Skeletal muscle tissue (tissue), 4 donors: ENCODE data around the gene ZIM2. TPM values are rescaled to one million over a fixed set of nuclear protein-coding genes. Genes with fewer than 3 reads are reported as not detected.

Source experiments
- H3K27ac ChIP-seq: one replicate; pipeline ENCODE4 v1.7.0; 2013; ENCODE audit warnings: mild to moderate bottlenecking, low read depth, low read length, inconsistent platforms
- H3K27me3 ChIP-seq, 3 donors: one replicate each; pipeline ENCODE4 v1.7.0; 2013; ENCODE audit warnings: low read length in 3 of 3; ENCODE audit not compliant: control insufficient read depth in 3 of 3, insufficient read depth in 3 of 3
- H3K36me3 ChIP-seq, 3 donors: one replicate each; pipeline ENCODE4 v1.7.0; 2013; ENCODE audit warnings: low read length in 3 of 3; ENCODE audit not compliant: control insufficient read depth in 3 of 3, insufficient read depth in 3 of 3
- H3K4me1 ChIP-seq, 3 donors: one replicate each; pipeline ENCODE4 v1.7.0; 2013; ENCODE audit warnings: low read length in 3 of 3, mild to moderate bottlenecking in 3 of 3; ENCODE audit not compliant: control insufficient read depth in 3 of 3, insufficient read depth in 3 of 3
- H3K4me3 ChIP-seq, 3 donors: one replicate each; pipeline ENCODE4 v1.7.0; 2013; ENCODE audit warnings: low read length in 3 of 3
- H3K9ac ChIP-seq, 3 donors: one replicate each; pipeline ENCODE4 v1.7.0; 2013; ENCODE audit warnings: low read length in 3 of 3, mild to moderate bottlenecking in 3 of 3, moderate library complexity in 2 of 3, low read depth in 1 of 3
- H3K9me3 ChIP-seq, 3 donors: one replicate each; pipeline ENCODE4 v1.7.0; 2013; ENCODE audit warnings: low read length in 3 of 3; ENCODE audit not compliant: control insufficient read depth in 3 of 3
- total RNA-seq: library from RNA; depleted of rRNA; stranded (reverse); fragments of >200 nt; gene quantifications from one replicate; pipeline ENCODE4 v1.2.3, GENCODE V29; 2014
- donor health status: Osteomylitis.

ZIM2 gene
- total RNA-seq, 1 donor from 2014 or later: 12.0 TPM

GRCh38 chr19:56841193-56841543 lies 642 bp upstream of the ZIM2 start:
- Histone ChIP-seq H3K27me3 (no peaks in the 10 kb centered on the region), H3K9me3 (peaks cover 0 to 15% (median 5%) of the 10 kb centered on the region in 3 donors), H3K4me1 (peaks cover 0 to 7% (median 4%) of the 10 kb centered on the region in 3 donors), H3K9ac (no peak overlapping the region), H3K4me3 (no peak overlapping the region), H3K36me3 (no peaks in the 10 kb centered on the region), H3K27ac (no peak overlapping the region)

GRCh38 chr19:56839652-56840450 lies 675 bp downstream of the ZIM2 start:
- H3K4me1 ChIP-seq: peaks cover 0 to 7% (median 4%) of the 10 kb centered on the region in 3 donors
- peak overlapping the region; percentile 47 for H3K27ac ChIP-seq

GRCh38 chr19:56838909-56839651 lies 1.4 kb downstream of the ZIM2 start:
- Histone ChIP-seq H3K36me3 (no peaks in the 10 kb centered on the region), H3K9ac (no peak overlapping the region), H3K9me3 (peaks cover 0 to 15% (median 5%) of the 10 kb centered on the region in 3 donors), H3K4me3 (peak overlapping the region; percentile 45 to 66 (median 54)), H3K27me3 (no peaks in the 10 kb centered on the region), H3K27ac (peak overlapping the region; percentile 47), H3K4me1 (peaks cover 0 to 7% (median 4%) of the 10 kb centered on the region in 3 donors)

More at GRCh38 chr19:56839652-56840450, 675 bp downstream of the ZIM2 start:
- Histone ChIP-seq H3K9me3 (peaks cover 0 to 15% (median 5%) of the 10 kb centered on the region in 3 donors), H3K4me3 (peak overlapping the region; percentile 52 to 66 (median 54)), H3K36me3 (no peaks in the 10 kb centered on the region), H3K27me3 (no peaks in the 10 kb centered on the region), H3K9ac (peak overlapping the region in 1 of 3 donors; percentile 33)

GRCh38 chr19:56838024-56838908 lies 2.3 kb downstream of the ZIM2 start:
- Histone ChIP-seq H3K9ac (peak overlapping the region in 2 of 3 donors; percentile 33 to 38), H3K27me3 (no peaks in the 10 kb centered on the region), H3K4me1 (peaks cover 0 to 7% (median 4%) of the 10 kb centered on the region in 3 donors)

GRCh38 chr19:56837492-56838023 lies 3.0 kb downstream of the ZIM2 start:
- H3K27me3 ChIP-seq: no peaks in the 10 kb centered on the region
- no peak overlapping the region for H3K9ac ChIP-seq

More at GRCh38 chr19:56838024-56838908, 2.3 kb downstream of the ZIM2 start:
- peak overlapping the region; percentile 51 for H3K27ac ChIP-seq
- H3K9me3 ChIP-seq: peaks cover 0 to 15% (median 5%) of the 10 kb centered on the region in 3 donors
- H3K36me3 ChIP-seq: no peaks in the 10 kb centered on the region
- peak overlapping the region; percentile 66 to 69 (median 67) for H3K4me3 ChIP-seq

GRCh38 chr19:56837004-56837403 lies 3.5 kb downstream of the ZIM2 start:
- Histone ChIP-seq H3K27ac (no peak overlapping the region), H3K9me3 (peaks cover 0 to 15% (median 2%) of the 10 kb centered on the region in 3 donors), H3K27me3 (no peaks in the 10 kb centered on the region), H3K4me1 (peaks cover 0 to 7% (median 4%) of the 10 kb centered on the region in 3 donors), H3K4me3 (no peak overlapping the region), H3K36me3 (peaks cover 0 to 2% (median 0%) of the 10 kb centered on the region in 3 donors), H3K9ac (no peak overlapping the region)

More at GRCh38 chr19:56837492-56838023, 3.0 kb downstream of the ZIM2 start:
- Histone ChIP-seq H3K36me3 (no peaks in the 10 kb centered on the region), H3K27ac (peak overlapping the region; percentile 51), H3K9me3 (peaks cover 0 to 15% (median 5%) of the 10 kb centered on the region in 3 donors), H3K4me1 (peaks cover 0 to 7% (median 4%) of the 10 kb centered on the region in 3 donors), H3K4me3 (peak overlapping the region; percentile 66 to 69 (median 67))

GRCh38 chr19:56836059-56836458 lies 4.5 kb downstream of the ZIM2 start:
- Histone ChIP-seq H3K27ac (no peak overlapping the region), H3K36me3 (peaks cover 0 to 2% (median 0%) of the 10 kb centered on the region in 3 donors), H3K27me3 (no peaks in the 10 kb centered on the region), H3K9ac (no peak overlapping the region), H3K9me3 (peaks cover 0 to 15% (median 2%) of the 10 kb centered on the region in 3 donors), H3K4me3 (no peak overlapping the region), H3K4me1 (peaks cover 0 to 7% (median 4%) of the 10 kb centered on the region in 3 donors)

- no peak overlapping the region for H3K4me3 ChIP-seq
- peaks cover 0 to 2% (median 0%) of the 10 kb centered on the region in 3 donors for H3K36me3 ChIP-seq
- peaks cover 0 to 15% (median 2%) of the 10 kb centered on the region in 3 donors for H3K9me3 ChIP-seq
- peaks cover 0 to 6% (median 3%) of the 10 kb centered on the region in 3 donors for H3K4me1 ChIP-seq
- no peak overlapping the region for H3K27ac ChIP-seq
- H3K9ac ChIP-seq: no peak overlapping the region
- H3K27me3 ChIP-seq: no peaks in the 10 kb centered on the region
These were observed 5.1 kb downstream of the ZIM2 start for GRCh38 chr19:56835401-56835800.
